HG03135 (cell line): Measurements from ENCODE around the gene IL13RA1.
"Not testable (repeated sequence)": the region's sequence is repeated elsewhere in the genome, so short reads cannot be mapped to it uniquely, and the experiment has no call there.

Experiments used
- ATAC-seq: cut with Tn5 transposase; IDR thresholded peaks from one replicate; pipeline ENCODE4 v1.9.1; 2021; ENCODE audit warnings: mild to moderate bottlenecking, moderate library complexity; ENCODE audit not compliant: unreplicated experiment

The IL13RA1 gene

DNA sequence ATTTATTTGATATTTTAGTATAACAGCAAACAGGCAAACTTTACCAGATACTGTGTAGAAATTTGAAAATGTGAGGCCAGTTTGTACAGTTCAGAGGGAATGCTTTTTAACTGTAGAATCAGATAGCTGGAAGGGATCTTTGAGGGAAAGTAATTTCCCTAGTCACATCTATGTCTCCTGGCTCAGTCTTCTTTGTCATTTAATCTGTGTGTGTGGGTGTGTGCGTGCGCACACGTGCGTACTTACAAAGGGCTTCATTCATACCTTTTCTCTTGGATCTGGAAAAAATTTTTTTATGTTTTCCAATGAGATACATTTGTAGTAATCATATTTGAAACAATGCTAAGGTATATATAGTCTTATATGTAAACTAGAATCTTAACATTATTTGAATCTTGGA, 44.6 kb downstream of the IL13RA1 start:
- no peak for ATAC-seq

DNA sequence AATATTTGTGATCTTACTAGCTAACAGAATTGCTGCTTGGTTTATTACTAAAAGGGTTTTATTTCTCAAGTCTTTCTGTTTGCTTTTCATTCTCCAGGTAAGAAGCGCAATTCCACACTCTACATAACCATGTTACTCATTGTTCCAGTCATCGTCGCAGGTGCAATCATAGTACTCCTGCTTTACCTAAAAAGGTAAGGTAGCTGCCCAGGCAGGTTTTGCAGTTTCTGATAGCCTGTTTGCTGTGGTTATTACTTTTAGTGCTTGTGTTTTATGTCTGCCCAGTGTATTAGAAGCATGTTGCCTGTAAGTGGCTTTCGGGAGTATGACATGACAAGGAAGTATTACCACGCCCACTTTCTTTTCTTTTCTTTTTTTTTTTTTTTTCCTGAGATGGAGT, 46.4 kb downstream of the IL13RA1 start:
- no peak for ATAC-seq

DNA sequence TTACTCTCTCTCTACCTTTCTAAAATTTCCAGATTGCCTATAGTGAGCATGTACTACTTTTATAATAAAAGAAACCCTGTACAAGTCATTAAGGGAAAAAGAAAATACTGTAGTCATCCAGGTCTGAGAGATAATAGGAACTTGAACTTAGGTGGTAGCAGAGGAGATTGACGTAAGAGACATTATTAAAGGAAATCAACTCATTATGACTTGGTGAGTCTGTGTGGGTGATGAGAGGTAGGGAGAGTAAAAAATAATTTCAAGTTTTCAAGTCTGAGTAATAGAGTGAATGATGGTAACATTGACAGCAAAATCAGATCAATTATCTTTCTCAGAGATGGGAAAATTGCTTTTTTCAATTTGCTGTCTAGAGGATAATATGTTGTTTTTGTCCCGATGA, 52.2 kb downstream of the IL13RA1 start:
- no peak for ATAC-seq

DNA sequence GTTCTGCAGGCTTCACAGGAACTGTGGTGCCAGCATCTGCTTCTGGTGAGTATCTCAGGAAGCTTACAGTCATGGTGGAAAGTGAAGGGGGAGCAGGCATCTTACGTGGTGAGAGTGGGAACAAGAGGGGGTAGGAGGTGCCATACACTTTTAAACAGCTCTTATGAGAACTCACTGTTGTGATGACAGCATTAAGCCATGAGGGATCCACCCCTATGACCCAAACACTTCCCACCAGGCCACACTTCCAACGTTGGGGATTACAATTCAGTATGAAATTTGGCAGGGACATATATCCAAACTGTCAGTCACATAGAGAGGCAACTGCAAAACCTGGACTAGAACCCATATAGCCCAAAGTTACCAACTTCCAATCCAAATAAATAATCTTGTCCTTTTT, 53.1 kb downstream of the IL13RA1 start:
- no peak for ATAC-seq

DNA sequence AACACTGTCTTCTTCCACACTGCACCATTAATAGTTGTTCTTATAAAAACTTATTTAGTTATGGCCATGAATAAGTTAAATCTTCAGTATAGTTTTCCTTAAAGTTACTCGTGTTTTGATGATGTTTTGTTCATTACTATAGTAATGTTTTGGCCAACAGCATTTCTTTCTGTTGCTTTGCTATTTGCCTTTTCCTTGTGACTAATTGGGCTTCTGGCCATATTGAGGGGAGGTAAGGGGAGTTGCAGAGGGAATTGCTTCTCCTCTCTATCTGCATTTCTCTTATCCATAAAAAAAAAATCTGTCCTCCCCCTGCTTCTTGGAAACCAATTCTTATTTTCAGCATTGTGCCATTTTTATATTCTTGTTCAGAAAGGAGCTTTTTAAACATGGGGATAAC, 53.5 kb downstream of the IL13RA1 start:
- ATAC-seq, result no peak

DNA sequence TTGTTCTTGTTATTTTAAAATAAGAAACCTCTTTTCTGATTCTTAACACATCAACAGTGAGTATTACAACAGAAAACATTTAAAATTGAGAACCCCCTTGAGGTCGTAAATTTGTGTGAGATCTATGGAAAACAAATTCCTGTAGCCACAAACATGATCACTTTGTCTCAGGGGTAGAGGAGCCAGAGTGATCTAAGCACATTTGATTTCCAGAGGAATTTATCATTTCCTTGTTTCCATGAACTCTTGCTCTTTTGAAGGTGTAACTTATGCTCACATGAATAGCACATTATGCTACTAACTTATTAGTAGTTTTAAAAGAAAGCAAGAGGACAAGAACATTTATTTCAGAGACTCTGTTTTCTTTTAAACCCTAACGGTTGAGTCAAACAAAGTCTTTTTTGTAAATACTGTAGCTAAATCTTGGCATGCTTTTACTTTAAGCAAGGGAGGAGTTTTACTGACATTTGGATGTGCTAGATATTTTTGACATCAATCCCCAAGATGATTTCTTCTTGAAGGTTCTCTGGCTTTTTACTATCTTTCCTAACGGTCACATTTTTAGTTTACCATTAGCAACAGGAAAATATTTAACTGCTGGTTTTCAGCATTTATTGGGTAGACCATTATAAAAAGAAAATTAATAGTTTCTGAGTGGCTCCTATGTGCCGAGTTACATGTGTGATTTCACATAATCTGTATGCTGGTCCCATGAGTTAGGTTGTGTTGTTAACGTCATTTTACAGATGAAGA, 68.3 kb downstream of the IL13RA1 start:
- no peak for ATAC-seq

- ATAC-seq, result no peak
These were observed 75.5 kb downstream of the IL13RA1 start for GRCh38 chrX:118802857-118803256.

- ATAC-seq, result no peak
These were observed 80.0 kb downstream of the IL13RA1 start for GRCh38 chrX:118807151-118808017.

DNA sequence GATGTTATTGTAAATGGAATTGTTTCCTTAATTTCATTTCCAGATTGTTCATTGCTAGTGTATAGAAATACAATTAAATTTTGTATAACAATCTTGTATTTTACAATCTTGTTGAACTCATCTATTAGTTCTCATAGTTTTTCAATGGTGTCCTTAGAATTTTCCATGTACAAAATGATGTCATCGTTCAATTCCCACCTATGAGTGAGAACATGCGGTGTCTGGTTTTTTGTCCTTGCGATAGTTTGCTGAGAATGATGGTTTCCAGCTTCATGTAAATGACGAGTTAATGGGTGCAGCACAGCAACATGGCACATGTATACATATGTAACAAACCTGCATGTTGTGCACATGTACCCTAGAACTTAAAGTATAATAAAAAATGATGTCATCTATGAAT, 89.9 kb downstream of the IL13RA1 start:
- ATAC-seq, result not testable (repeated sequence)

DNA sequence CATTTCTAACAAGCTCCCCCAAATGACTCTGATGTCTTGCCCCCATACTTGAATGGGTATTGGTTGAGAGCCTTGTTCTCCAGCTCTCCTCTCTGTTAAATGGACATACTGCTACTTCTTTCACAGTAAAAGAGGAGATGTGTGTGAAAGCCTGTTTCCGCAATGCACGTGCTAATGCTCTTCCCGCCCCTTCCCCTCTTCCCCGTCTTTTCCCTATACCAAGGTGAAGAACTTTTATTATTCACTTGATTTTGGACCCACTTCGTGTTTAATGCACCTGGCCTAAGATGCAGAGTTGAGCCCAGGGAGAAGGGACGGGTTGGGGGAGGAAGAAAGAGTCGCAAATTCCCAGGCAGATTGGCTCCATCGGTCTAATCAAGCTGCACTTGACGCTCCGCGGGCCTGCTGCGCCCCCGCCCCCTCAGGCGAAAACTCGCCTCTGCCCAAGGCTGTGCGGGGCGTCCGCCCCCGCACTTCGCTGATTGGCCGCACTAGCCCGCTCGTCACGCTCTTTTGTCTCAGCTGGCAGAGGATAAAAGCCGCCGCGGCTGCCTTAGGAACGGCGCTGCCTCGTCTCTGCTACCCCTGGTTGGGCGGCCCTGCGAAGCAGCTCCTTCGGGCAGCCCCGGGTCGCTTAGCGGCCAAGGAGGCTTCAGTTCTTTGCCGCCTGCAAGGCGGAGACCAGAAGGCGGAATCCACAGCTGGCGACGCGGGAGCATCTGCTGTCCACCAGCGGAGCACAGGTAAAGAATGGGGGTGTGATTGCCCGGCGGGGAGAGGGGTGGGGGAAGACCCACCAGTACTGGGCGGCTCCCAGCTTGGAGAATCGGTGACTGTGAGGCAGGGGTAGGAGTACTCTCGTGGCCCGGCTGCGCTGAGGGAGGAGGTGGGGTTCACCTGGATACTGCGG, 96.1 kb downstream of the IL13RA1 start, which contains the start of gene ZCCHC12:
TSS of gene ZCCHC12 (plus strand) at position 562 of the 910 bp plus-strand sequence. CDS start 1,421 bp downstream, outside the sequence.
- ATAC-seq, result no peak

- no peak for ATAC-seq
These were observed 96.8 kb downstream of the IL13RA1 start for GRCh38 chrX:118824173-118824730.

GRCh38 chrX:118825227-118825626, 97.8 kb downstream of the IL13RA1 start:
- no peak for ATAC-seq

GRCh38 chrX:118839334-118839958, 112.0 kb downstream of the IL13RA1 start:
- ATAC-seq, result no peak
